K562 (cell line): ENCODE data around the gene NAT14. TPM values are rescaled to one million over a fixed set of nuclear protein-coding genes. Genes with fewer than 3 reads are reported as not detected.

ENCODE experiments used
- BMI1 ChIP-seq: fragments of 150-350 bp; IDR thresholded peaks from 2 replicates; pipeline ENCODE4 v1.6.1; 2014; ENCODE audit warnings: low read length
- DACH1 ChIP-seq: fragments of 450-650 bp; IDR thresholded peaks from 2 replicates; pipeline ENCODE4 v1.6.1; 2018; ENCODE audit not compliant: partially characterized antibody
- E2F1 ChIP-seq: sonication (generic); formaldehyde crosslinking; IDR thresholded peaks from 2 replicates; pipeline ENCODE4 v1.8.1; 2023; ENCODE audit warnings: mild to moderate bottlenecking, missing genetic modification reagents, moderate library complexity
- ELK1 ChIP-seq: sonication (generic); formaldehyde crosslinking; IDR thresholded peaks from 2 replicates; pipeline ENCODE4 v1.8.1; 2022; ENCODE audit warnings: missing genetic modification reagents
- ETV5 ChIP-seq: sonication (generic); formaldehyde crosslinking; IDR thresholded peaks from 2 replicates; pipeline ENCODE4 v1.4.0; 2020; ENCODE audit warnings: low read depth, mild to moderate bottlenecking, missing genetic modification reagents
- HLTF ChIP-seq: fragments of 450-650 bp; IDR thresholded peaks from 2 replicates; pipeline ENCODE4 v1.6.1; 2016
- IFI16 ChIP-seq: fragments of 250-450 bp; sonication (Bioruptor Pico); IDR thresholded peaks from 2 replicates; pipeline ENCODE4 v2.1.2; 2022; ENCODE audit warnings: mild to moderate bottlenecking, inconsistent platforms
- ILF3 ChIP-seq: fragments of 450-650 bp; IDR thresholded peaks from 2 replicates; pipeline ENCODE4 v1.6.1; 2018; ENCODE audit warnings: antibody characterized with exemption, mild to moderate bottlenecking, moderate library complexity, borderline replicate concordance
- MEF2D ChIP-seq: conservative IDR thresholded peaks from 2 replicates; pipeline ENCODE4 v1.6.1; 2016; ENCODE audit warnings: low read depth, missing genetic modification characterization, missing compliant biosample characterization
- MIER1 ChIP-seq: fragments of 450-650 bp; IDR thresholded peaks from 2 replicates; pipeline ENCODE4 v1.6.1; 2016; ENCODE audit warnings: antibody characterized with exemption, mild to moderate bottlenecking, low read depth
- MLLT1 ChIP-seq, 2 experiments: fragments of 450-650 bp; IDR thresholded peaks; 2 replicates each; pipeline ENCODE4 v1.6.1; 2016
- PATZ1 ChIP-seq: fragments of 250-450 bp; sonication (Bioruptor Pico); IDR thresholded peaks from 2 replicates; pipeline ENCODE4 v1.5.0; 2020; ENCODE audit warnings: mild to moderate bottlenecking, borderline replicate concordance
- PURB ChIP-seq: sonication (generic); formaldehyde crosslinking; IDR thresholded peaks from 2 replicates; pipeline ENCODE4 v1.9.0; 2021; ENCODE audit warnings: low read depth, mild to moderate bottlenecking, missing genetic modification reagents
- RAD51 ChIP-seq: fragments of 450-650 bp; IDR thresholded peaks from 2 replicates; pipeline ENCODE4 v1.7.1; 2016; ENCODE audit warnings: low read depth, mild to moderate bottlenecking, borderline replicate concordance
- SMAD1 ChIP-seq: fragments of 150-350 bp; IDR thresholded peaks from 2 replicates; pipeline ENCODE4 v1.6.1; 2014; ENCODE audit warnings: low read length, low read depth; ENCODE audit not compliant: partially characterized antibody
- TCFL5 ChIP-seq: fragments of 250-450 bp; sonication (Bioruptor Pico); conservative IDR thresholded peaks from 2 replicates; pipeline ENCODE4 v1.6.1; 2021; ENCODE audit warnings: mild to moderate bottlenecking, moderate library complexity, matching md5 sums
- TFAM ChIP-seq: fragments of 250-450 bp; sonication (Bioruptor Pico); conservative IDR thresholded peaks from 2 replicates; pipeline ENCODE4 v1.5.0; 2021; ENCODE audit warnings: mild to moderate bottlenecking, moderate library complexity
- WHSC1 ChIP-seq: IDR thresholded peaks from one replicate; pipeline ENCODE4 v1.6.1; 2012; ENCODE audit warnings: low read length, control low read depth, inconsistent platforms
- ZBTB26 ChIP-seq: fragments of 450-650 bp; formaldehyde crosslinking; IDR thresholded peaks from 2 replicates; pipeline ENCODE4 v1.4.0; 2022; ENCODE audit warnings: missing genetic modification characterization
- ZNF197 ChIP-seq: fragments of 200-800 bp; sonication (Bioruptor generic); IDR thresholded peaks from 2 replicates; pipeline ENCODE4 v1.6.1; 2016; ENCODE audit warnings: low read depth, missing genetic modification characterization, missing compliant biosample characterization
- ZNF589 ChIP-seq: fragments of 200-800 bp; sonication (Bioruptor generic); IDR thresholded peaks from 2 replicates; pipeline ENCODE4 v1.6.1; 2016; ENCODE audit warnings: low read depth, missing genetic modification characterization, missing compliant biosample characterization
- ZNF830 ChIP-seq: fragments of 250-450 bp; sonication (Bioruptor Pico); IDR thresholded peaks from 2 replicates; pipeline ENCODE4 v1.5.0; 2021; ENCODE audit warnings: mild to moderate bottlenecking
- polyA plus RNA-seq, 8 experiments: library from polyadenylated mRNA; depleted of rRNA in 4 of 8; stranded (reverse) in 5 of 8; unstranded in 3 of 8; fragments of >200 nt; fragmentation: Nextera tagmentation in 2 of 8; fragmentation: Illumina TruSeq in 1 of 8; extraction: Ambion mirVana in 2 of 8; extraction: Trizol in 1 of 8; gene quantifications; 2 replicates each; pipeline versions ENCODE4 v1.2.1 to v1.2.3, GENCODE V29; 2011 to 2014; ENCODE audit warnings: inconsistent platforms in 1 of 8, missing spikeins in 1 of 8
- total RNA-seq, 7 experiments: library from RNA; depleted of rRNA in 6 of 7; stranded (reverse); fragments of >200 nt in 6 of 7; fragmentation: Illumina TruSeq in 2 of 7; extraction: Trizol in 2 of 7; gene quantifications; 2 replicates each; pipeline versions ENCODE4 v1.2.1 to v1.2.3, GENCODE V29; 2011 to 2021; ENCODE audit warnings: low replicate concordance in 1 of 7

NAT14 gene
- total and polyA plus RNA-seq, 9 of the 15 experiments (the other 6 are each of a cell fraction or from before 2014, with no cell fraction given) = 2.4 to 77.0 (median 26.7) TPM

- TF ChIP-seq DACH1 (no peak), ZNF830 (CRISPR knock-in tag) (no peak), ZBTB26 (CRISPR knock-in tag) (no peak), WHSC1 (no peak), ZNF589 (CRISPR knock-in tag) (peak; percentile 57), E2F1 (CRISPR knock-in tag) (no peak), ELK1 (no peak), MLLT1 (IDR thresholded peaks at IDR 0.05) (peak in 1 of 2 experiments; percentile 59; a peak in 1 of 4 replicates), HLTF (peak; percentile 92), MIER1 (no peak), SMAD1 (no peak), TCFL5 (no peak), PURB (no peak), RAD51 (no peak), ILF3 (no peak), TFAM (CRISPR knock-in tag) (no peak), ETV5 (CRISPR knock-in tag) (no peak), PATZ1 (CRISPR knock-in tag) (no peak), BMI1 (no peak), ZNF197 (CRISPR knock-in tag) (no peak), IFI16 (no peak), MEF2D (no peak)
Measured at GRCh38 chr19:55467236-55468053, 17.5 kb upstream of the NAT14 start (continued).
